HG03066 (cell line): Measurements from ENCODE around the gene FGD6.
"Not testable (repeated sequence)": the region's sequence is repeated elsewhere in the genome, so short reads cannot be mapped to it uniquely, and the experiment has no call there.

ENCODE experiments used
- ATAC-seq: cut with Tn5 transposase; IDR thresholded peaks from one replicate; pipeline ENCODE4 v1.9.1; 2021; ENCODE audit warnings: low read depth; ENCODE audit not compliant: unreplicated experiment

FGD6 gene

GRCh38 chr12:95099270-95099790 is 117.9 kb downstream of the FGD6 start:
- ATAC-seq: no peak

GRCh38 chr12:95096852-95097251 is 120.4 kb downstream of the FGD6 start:
- no peak for ATAC-seq

- no peak for ATAC-seq
Observed at GRCh38 chr12:95096378-95096777, 120.9 kb downstream of the FGD6 start.

DNA sequence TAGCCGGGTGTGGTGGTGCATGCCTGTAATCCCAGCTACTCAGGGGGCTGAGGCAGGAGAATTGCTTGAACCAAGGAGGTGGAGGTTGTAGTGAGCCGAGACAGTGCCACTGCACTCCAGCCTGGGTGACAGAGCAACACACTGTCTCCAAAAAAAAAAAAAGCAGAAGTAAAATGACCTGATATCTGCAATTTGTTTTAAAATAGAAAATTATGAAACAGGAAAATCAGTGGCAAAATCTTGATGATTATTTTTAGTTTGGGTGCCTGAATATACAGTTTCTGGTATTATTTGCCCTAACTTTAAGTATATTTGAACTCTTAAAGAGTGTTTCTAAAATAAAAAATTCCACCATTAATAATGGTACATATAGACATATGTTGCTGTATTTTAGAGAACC is 121.4 kb downstream of the FGD6 start:
- not testable (repeated sequence) for ATAC-seq

DNA sequence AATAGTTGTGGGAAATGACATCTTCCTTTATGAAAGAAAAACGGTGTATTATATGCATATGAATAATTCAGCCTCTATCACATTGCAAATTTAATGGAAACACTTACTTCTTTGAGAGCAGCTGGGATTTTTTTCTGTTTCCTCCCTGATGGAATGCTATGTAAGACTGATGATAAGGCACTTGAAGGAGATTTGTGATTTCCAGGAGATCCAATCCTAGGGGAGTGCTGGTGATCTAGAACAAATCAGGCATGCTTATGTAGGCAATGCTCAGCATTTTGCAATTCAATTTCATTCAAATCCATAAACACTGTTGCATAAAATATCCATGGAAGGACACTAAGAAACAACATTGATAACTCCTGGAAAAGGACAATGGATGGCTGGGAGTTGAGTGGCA is 127.8 kb downstream of the FGD6 start:
- ATAC-seq: no peak

- peak; percentile 70 for ATAC-seq
Observed at GRCh38 chr12:95088379-95088778, 128.9 kb downstream of the FGD6 start.

- ATAC-seq: no peak
Observed at GRCh38 chr12:95085612-95086011, 131.7 kb downstream of the FGD6 start.

DNA sequence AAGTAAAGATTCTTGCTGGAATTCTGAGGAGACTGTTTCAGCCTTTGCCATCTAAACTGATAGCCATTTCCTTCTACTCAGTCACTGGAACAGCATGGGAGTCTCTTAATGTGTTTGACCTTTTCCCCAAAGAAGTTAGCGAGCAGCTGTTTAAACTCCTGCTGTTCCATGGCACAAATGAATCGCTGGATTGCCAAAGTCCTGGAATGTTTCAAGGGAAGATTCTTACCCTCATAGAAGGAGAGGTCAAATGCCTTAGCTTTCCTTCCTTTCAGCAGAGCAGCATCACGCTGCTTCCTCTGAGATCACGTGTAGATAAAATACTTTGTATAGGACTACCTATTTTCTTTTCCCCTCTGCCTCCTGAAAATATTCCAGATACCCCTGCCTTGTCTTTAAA is 133.3 kb downstream of the FGD6 start:
- ATAC-seq: no peak

DNA sequence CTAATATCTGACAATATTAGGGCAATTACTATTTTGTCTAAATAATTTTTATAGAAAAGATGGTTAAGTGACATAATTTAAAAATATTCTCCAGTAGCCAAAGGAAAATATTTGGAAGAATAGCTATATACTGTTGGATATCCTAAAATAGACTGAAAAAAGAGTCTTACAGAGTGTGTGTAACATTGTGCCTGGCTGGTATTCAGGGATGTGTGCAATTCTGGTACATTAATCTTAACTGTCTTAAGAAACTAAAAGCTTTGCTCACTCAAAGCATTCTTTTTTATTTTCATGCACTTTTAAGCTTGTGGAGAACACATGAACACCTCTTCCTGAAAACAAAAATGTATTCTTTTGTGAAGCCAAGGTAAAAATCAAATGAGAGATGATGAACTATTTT is 133.8 kb downstream of the FGD6 start:
- no peak for ATAC-seq

DNA sequence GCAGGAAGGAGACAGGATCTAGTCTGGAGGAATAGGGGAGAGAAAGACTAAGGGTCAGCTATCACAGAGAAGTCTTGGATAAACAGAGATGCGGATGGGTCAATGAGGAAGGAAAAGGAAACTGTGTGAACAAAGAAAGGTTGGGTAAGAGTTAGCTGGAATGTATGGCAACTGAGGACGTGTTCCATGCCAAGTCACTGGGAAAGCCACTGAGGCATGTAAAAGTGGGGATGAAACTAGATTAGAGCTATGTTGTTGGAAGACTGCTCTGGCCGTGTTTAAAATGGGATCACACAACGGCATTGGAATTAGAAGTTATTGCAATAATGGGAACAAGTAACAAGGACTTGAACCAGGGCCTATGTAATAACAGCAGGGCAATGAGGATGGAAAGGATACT is 139.9 kb downstream of the FGD6 start:
- ATAC-seq: no peak

- ATAC-seq: no peak
Observed at GRCh38 chr12:95074766-95075165, 142.5 kb downstream of the FGD6 start.

DNA sequence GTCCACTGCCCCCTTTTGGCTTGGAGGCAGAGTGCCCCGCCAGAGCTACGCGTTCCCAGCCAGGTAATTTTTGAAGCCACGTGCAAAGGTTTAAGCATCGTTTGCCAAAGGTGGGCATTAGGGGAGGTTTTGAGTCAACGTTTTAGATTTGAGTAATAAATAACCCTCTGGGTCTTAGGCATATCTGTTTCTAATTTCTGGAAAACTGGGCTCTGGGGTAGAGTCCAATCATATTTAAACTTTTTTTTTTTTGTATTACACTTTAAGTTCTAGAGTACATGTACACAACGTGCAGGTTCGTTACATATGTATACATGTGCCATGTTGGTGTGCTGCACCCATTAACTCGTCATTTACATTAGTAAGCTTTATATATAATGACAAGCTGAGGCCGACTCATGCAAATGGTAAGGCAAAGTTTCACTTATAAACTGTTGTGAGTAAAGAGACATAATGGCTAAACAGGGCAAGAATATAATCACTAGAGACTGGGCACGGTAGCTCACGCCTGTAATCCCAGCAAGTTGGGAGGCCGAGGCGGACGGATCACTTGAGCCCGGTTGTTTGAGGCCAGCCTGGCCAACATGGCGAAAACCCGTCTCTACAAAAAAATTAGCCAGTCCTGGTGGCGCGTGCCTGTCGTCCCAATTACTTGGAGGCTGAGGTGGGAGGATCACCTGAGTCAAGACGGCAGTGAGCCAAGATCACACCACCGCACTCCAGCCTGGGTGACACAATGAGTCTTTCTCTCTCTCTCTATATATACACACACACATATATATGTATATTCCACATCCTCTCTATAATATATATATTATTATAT is 143.4 kb downstream of the FGD6 start:
- ATAC-seq: no peak

DNA sequence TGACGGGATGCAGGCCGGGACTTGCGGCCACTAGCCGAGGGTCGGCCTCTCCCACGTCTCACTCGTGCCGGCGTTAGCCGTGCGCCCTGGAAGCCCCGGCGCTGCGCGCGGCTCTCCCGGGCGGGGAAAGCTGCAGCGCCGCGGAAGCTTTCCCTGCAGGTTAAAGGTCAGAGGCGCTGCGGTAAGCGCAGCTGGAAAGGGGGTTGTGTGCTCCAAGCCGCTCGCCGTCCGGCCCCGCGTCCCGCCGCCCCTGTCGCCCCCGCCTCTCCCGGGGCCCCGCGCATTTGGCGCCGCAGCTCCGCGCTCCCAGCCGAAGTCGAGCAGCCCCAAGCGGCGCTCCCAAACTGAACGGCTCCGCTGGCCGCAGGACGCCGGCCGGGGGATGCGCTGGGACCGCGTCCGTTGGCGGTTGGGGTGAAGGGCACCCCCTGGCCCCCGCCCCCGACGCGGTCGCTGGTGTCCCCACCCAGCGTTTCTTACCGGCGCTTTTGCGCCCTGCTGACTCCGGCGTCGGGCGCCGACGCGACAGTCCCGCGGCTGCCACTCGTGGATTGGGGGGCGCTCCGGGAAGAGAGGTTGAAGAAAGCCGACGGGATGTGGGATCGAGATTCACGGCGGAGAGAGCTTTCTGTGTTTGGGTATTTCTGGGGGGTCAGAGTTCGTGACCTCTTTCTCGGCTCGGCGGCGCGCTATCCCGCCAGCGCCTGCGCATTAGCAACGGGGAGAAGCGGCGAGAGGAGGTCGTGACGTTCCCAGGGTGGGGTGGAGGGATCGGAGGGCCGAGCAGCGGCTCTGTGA is 144.2 kb downstream of the FGD6 start, which contains the start of gene NR2C1:
Gene NR2C1 (minus strand): TSS at position 719 of the 798 bp plus-strand sequence. CDS start 6,234 bp downstream, outside the sequence.
- peak; percentile 92 for ATAC-seq

GRCh38 chr12:95070378-95070777 is 146.9 kb downstream of the FGD6 start:
- no peak for ATAC-seq

- ATAC-seq: no peak
Observed at GRCh38 chr12:95066091-95066855, 151.0 kb downstream of the FGD6 start.

DNA sequence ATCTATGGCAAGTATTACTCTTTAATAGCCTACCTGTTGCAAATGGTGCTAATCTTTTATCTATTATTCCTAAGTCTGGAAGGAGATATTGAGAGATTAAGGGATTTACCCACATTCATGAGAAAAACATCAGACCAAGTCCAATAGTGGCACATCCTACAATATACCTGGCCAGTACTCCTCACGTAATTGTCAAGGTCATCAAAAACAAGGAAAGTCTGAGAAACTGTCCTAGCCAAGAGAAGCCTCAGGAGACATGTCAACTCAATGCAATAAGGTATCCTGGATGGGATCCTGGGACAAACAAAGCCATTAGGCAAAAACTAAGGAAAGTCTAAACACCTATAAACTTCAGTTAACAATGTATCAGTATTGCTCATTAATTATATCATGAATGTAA is 156.3 kb downstream of the FGD6 start:
- no peak for ATAC-seq

DNA sequence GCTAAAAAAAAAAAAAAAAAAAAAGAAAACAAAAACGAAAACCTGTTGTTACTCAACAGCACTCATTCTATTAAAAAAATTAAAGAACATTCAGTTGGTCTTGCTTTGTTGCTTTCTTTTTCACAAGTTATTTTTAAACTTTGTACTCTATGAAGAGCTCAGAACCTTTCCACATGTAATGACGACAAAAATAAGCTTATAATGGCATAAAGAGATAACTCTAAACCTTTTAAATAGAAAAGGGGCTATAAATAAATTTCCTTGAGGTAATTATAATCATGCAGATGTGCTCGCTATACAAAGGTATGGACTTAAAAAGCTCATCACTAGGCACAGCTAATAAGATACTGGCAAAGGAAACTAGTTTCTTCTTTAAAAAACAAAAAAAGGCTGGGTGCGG is 157.3 kb downstream of the FGD6 start:
- no peak for ATAC-seq

DNA sequence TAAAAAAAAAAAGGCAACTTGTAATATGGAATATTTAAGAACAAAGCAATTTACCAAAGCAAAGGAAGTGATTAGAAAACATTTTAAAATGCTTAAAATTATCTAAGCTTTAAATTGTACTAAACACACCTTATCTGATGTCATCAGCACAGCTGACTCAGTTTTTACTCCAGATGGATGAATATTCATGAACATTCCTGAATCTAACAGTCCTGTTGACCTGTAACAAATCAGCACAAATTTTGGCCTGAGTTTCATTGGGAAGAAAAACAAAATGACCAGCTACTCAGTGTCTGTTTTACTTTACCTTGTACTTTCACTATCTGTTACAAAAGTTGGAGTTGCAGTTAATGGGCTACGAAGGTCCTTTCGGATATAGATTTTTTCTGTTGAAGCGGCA is 159.8 kb downstream of the FGD6 start:
- ATAC-seq: no peak

DNA sequence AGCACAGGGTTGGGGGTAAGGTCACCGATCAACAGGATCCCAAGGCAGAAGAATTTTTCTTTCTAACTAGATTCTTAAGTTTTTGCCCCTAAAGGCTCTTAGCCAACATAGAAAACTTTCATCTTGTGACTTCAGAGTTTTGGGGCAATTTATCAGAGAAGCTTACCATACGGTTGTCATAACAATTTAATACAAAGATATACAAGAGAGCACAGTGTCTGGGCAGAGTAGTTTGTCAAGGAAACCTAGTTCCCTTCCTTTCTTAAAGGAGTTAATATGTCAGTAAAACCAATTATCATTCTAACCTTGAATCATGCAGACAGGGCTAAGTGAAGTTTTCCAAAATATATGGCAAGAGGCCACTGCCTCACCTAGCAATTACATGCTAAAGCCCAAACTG is 162.2 kb downstream of the FGD6 start:
- no peak for ATAC-seq

- no peak for ATAC-seq
Observed at GRCh38 chr12:95054206-95054605, 163.1 kb downstream of the FGD6 start.

- ATAC-seq: no peak
Observed at GRCh38 chr12:95051241-95051640, 166.0 kb downstream of the FGD6 start.
